ENCODE data around the gene GMFB.

GMFB gene

DNA sequence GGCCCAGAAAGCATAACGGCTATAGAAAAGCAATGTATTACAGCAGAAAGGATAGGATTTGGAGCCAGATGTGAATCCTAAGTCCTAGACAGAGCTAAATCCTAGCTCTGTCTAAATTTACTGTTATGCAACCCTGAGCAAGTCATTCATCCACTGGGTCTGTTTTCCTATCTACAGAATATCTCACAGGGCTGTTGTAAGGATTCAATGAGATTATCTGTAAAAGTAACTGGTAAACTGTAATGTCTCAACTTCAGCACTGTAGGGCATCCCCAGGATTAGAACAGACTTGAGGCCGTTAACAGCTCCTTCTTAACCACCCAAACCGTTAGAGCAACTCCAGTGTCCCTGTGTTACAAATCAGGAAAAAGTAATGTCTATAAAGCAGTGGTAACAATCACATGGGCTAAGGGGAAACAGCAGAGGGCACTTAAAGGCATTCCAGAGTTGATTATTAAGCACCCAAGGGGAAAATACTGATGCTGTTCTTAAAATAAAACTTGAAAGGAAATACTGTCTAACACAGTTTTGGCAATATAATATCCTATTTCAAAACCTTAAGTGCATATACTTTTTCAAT lies 10.1 kb downstream of the GMFB start:
- H3K27ac ChIP-seq (ENCODE audit: low read depth, low read length): no peak overlapping the region
- no peaks in the 10 kb centered on the region for H3K9me3 ChIP-seq (ENCODE audit: insufficient read depth, low read depth, low read length)
- peaks cover 86% of the 10 kb centered on the region for H3K36me3 ChIP-seq (ENCODE audit: insufficient read depth, low read length)
- H3K4me1 ChIP-seq (ENCODE audit: insufficient read depth, low read length): no peaks in the 10 kb centered on the region
- WGBS: 91% methylated on average over 3 of the region's 3 CpGs
- H3K27me3 ChIP-seq (ENCODE audit: insufficient read depth, low read length): no peaks in the 10 kb centered on the region
- no peak overlapping the region for H3K4me3 ChIP-seq (ENCODE audit: low read length)
- H3K9ac ChIP-seq (ENCODE audit: low read depth, low read length): no peak overlapping the region

DNA sequence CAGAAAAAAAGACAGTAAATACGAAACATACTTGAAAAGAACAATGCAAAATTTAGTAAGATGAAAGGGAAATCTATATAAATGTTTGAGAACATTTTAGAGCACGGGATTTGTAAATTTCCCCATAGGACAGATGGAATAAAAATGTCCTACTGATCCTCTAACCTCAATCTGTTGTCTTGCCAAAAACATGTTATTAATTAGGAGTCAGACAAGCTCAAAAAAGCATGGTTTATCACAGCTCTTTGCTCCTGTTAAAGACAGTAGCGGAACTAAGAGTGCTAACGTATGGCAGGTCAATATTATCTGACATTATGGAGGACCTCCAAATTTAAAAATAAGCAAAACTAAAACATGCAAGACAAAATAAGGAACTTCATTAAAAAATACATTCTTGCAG lies 12.9 kb downstream of the GMFB start:
- Histone ChIP-seq H3K4me3 (ENCODE audit: low read length) (no peak overlapping the region), H3K27me3 (ENCODE audit: insufficient read depth, low read length) (no peaks in the 10 kb centered on the region), H3K4me1 (ENCODE audit: insufficient read depth, low read length) (peaks cover 12% of the 10 kb centered on the region; the same call in 1 of the 2 replicates), H3K9ac (ENCODE audit: low read depth, low read length) (no peak overlapping the region; the same call in 1 of the 2 replicates), H3K9me3 (ENCODE audit: insufficient read depth, low read depth, low read length) (no peaks in the 10 kb centered on the region), H3K36me3 (ENCODE audit: insufficient read depth, low read length) (peaks cover 60% of the 10 kb centered on the region), H3K27ac (ENCODE audit: low read depth, low read length) (no peak overlapping the region)
- WGBS: 95% methylated on average over 4 of the region's 4 CpGs

DNA sequence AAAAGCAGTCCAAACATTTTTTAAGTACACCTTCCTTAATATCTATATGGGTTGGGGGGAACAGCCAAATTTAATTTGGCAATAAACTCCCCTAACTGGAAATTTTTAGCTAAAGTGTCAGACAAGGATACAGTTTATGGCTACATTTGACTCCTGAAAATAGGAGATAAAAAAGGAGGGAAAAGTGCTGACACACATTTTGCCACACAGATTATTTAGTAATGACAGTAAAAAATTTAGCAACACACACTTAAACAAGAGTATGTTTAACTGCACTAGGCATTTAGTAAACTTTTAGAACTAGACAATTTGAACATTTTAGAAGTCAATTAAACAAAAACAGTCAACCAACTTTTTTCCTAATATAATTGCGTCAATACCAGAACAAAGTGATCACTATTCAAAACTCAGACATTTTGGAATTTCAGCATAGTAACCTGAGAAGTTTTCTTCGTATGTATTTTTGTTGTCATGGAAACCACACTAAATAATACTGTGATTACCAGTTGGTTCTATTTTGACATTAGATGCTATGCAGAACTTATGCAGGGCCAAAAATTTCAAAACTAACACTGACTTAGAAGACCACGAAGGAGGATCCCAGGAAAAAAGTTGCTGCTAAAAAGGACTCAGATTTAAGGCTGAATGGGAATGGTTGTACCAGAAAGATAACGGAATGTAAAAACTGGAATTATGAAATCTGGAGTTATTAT lies 13.4 kb downstream of the GMFB start:
- Histone ChIP-seq H3K36me3 (ENCODE audit: insufficient read depth, low read length) (peaks cover 54% of the 10 kb centered on the region), H3K4me3 (ENCODE audit: low read length) (no peak overlapping the region), H3K9me3 (ENCODE audit: insufficient read depth, low read depth, low read length) (no peaks in the 10 kb centered on the region), H3K4me1 (ENCODE audit: insufficient read depth, low read length) (peaks cover 12% of the 10 kb centered on the region; the same call in 1 of the 2 replicates), H3K9ac (ENCODE audit: low read depth, low read length) (no peak overlapping the region; the same call in 1 of the 2 replicates), H3K27ac (ENCODE audit: low read depth, low read length) (no peak overlapping the region), H3K27me3 (ENCODE audit: insufficient read depth, low read length) (no peaks in the 10 kb centered on the region)
- 93% methylated on average over 4 of the region's 4 CpGs for WGBS

DNA sequence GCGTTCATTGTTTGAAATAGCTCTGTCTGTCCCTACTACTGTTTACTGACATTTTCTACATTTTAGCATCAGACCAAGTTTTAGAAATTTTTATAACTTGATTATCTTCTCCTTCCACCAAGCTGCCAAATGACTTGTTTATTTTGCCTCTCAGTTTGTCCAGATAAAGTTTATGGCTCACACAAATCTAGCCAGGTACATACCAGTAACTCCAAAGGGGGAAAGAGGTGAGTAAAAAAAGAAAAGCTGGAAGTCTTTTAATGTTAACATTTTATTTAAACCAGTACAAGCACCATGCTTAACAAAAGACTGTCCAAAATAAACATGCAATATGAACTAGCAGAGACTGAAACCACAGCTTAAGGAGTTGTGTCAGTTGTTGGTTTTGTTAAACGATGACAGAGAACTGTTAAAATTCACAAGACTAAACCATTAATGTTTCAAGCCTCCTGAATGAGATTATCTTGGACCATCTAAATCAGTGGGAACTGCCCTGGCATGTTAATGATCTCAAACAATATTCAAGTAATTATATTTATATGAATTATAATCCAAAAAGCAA lies 14.5 kb downstream of the GMFB start:
- peaks cover 44% of the 10 kb centered on the region for H3K36me3 ChIP-seq (ENCODE audit: insufficient read depth, low read length)
- peaks cover 12% of the 10 kb centered on the region; the same call in 1 of the 2 replicates for H3K4me1 ChIP-seq (ENCODE audit: insufficient read depth, low read length)
- H3K27ac ChIP-seq (ENCODE audit: low read depth, low read length): no peak overlapping the region
- H3K27me3 ChIP-seq (ENCODE audit: insufficient read depth, low read length): no peaks in the 10 kb centered on the region
- no peak overlapping the region for H3K4me3 ChIP-seq (ENCODE audit: low read length)
- WGBS: 96% methylated on average over 2 of the region's 2 CpGs
- H3K9me3 ChIP-seq (ENCODE audit: insufficient read depth, low read depth, low read length): no peaks in the 10 kb centered on the region
- H3K9ac ChIP-seq (ENCODE audit: low read depth, low read length): no peak overlapping the region

DNA sequence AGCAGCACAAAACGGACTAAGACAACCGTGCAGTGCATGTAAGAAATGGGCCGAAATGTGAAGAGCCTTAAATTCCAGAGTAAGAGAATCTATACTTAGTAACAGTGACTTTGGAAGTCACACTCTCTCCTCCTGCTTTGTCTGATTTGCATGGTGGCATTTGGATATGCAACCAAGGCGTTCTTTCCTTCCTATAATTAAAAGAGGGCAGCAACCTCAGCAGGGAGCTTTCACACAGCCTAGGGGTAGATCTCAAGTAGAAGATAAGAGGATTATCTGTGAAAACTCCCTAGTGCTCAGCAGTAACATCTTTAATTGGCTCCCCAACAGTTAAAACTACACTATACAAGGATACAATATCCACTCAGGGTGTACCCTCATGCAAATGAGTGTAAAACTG lies 16.5 kb downstream of the GMFB start:
- Histone ChIP-seq H3K9ac (ENCODE audit: low read depth, low read length) (no peak overlapping the region), H3K4me1 (ENCODE audit: insufficient read depth, low read length) (peaks cover 12% of the 10 kb centered on the region; the same call in 1 of the 2 replicates), H3K27ac (ENCODE audit: low read depth, low read length) (no peak overlapping the region), H3K4me3 (ENCODE audit: low read length) (no peak overlapping the region), H3K36me3 (ENCODE audit: insufficient read depth, low read length) (peaks cover 26% of the 10 kb centered on the region), H3K27me3 (ENCODE audit: insufficient read depth, low read length) (no peaks in the 10 kb centered on the region), H3K9me3 (ENCODE audit: insufficient read depth, low read depth, low read length) (peaks cover 10% of the 10 kb centered on the region)
- WGBS: 71% methylated on average over 4 of the region's 4 CpGs

DNA sequence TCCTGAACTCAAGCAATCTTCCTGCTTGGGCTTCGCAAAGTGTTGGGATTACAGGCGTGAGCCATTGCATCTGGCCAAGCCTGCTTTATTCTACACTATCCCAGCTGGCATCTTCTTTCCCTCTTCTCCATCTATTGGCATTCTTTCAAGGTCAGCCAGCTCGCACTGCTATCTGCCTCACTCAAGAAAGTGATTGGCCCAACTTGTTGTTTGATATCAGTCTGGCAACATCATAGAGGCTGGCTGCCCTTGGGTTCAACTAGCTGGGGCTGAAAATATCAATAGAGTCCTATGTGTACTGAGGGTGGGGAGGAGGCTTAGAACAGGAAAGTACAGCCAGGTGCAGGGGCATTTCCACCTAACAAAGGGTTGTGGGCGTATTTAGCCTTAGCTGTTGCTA lies 17.1 kb downstream of the GMFB start:
- H3K36me3 ChIP-seq (ENCODE audit: insufficient read depth, low read length): peaks cover 19% of the 10 kb centered on the region
- WGBS: 92% methylated on average over 4 of the region's 4 CpGs
- H3K9ac ChIP-seq (ENCODE audit: low read depth, low read length): no peak overlapping the region
- H3K9me3 ChIP-seq (ENCODE audit: insufficient read depth, low read depth, low read length): peaks cover 15% of the 10 kb centered on the region
- no peak overlapping the region for H3K4me3 ChIP-seq (ENCODE audit: low read length)
- H3K27me3 ChIP-seq (ENCODE audit: insufficient read depth, low read length): no peaks in the 10 kb centered on the region
- no peak overlapping the region for H3K27ac ChIP-seq (ENCODE audit: low read depth, low read length)
- peaks cover 12% of the 10 kb centered on the region; the same call in 1 of the 2 replicates for H3K4me1 ChIP-seq (ENCODE audit: insufficient read depth, low read length)

- H3K36me3 ChIP-seq (ENCODE audit: insufficient read depth, low read length): peaks cover 10% of the 10 kb centered on the region; the same call in 1 of the 2 replicates
- H3K9ac ChIP-seq (ENCODE audit: low read depth, low read length): no peak overlapping the region
- H3K27me3 ChIP-seq (ENCODE audit: insufficient read depth, low read length): no peaks in the 10 kb centered on the region
- no peak overlapping the region for H3K27ac ChIP-seq (ENCODE audit: low read depth, low read length)
- 97% methylated on average over 3 of the region's 4 CpGs for WGBS
- peaks cover 19% of the 10 kb centered on the region for H3K9me3 ChIP-seq (ENCODE audit: insufficient read depth, low read depth, low read length)
- H3K4me3 ChIP-seq (ENCODE audit: low read length): no peak overlapping the region
- peaks cover 12% of the 10 kb centered on the region; the same call in 1 of the 2 replicates for H3K4me1 ChIP-seq (ENCODE audit: insufficient read depth, low read length)
Measured at GRCh38 chr14:54470701-54471100, 18.1 kb downstream of the GMFB start.

DNA sequence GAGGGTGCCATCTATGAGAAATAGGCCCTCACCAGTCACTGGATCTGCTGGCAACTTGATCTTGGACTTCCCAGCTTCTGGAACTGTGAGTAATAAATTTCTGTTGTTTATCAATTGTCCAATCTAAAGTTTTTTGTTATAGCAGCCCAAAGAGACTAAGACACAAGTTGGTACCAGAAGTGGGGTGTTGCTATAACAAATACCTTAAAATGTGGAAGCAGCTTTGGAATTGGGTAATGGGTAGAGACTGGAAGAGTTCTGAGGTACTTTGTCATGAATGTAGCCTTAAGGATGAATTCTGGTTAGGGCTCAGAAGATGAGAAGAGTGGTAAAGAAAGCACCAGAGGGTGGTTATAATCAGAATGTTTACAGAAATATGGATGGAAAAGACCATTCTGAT lies 21.5 kb downstream of the GMFB start:
- H3K27me3 ChIP-seq (ENCODE audit: insufficient read depth, low read length): no peaks in the 10 kb centered on the region
- no peak overlapping the region for H3K9ac ChIP-seq (ENCODE audit: low read depth, low read length)
- 0 out of 2 replicates have a peak, but pooled peaks cover 2% of the 10 kb centered on the region for H3K36me3 ChIP-seq (ENCODE audit: insufficient read depth, low read length)
- peaks cover 3% of the 10 kb centered on the region; the same call in 1 of the 2 replicates for H3K4me1 ChIP-seq (ENCODE audit: insufficient read depth, low read length)
- H3K27ac ChIP-seq (ENCODE audit: low read depth, low read length): no peak overlapping the region
- H3K9me3 ChIP-seq (ENCODE audit: insufficient read depth, low read depth, low read length): peaks cover 19% of the 10 kb centered on the region
- H3K4me3 ChIP-seq (ENCODE audit: low read length): no peak overlapping the region

DNA sequence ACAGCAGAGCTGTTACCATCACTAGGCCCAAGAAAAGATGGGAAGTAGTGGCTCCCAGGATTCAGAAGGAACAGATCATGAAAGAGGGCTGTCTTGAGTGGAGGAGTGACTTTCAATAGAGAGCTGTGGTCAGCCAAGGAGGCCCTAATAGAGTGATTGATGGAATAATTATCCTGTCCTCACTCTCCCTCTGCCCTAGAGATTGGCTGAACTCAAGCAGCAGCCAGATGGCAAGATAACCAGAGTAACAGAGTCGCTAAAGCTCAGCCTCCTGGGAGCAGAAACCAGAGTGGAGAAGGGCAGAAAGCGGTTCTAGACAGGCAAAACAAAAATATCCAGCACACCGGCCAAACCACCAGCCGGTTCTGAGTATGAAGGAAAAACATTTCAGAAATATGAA lies 23.1 kb downstream of the GMFB start:
- 0 out of 2 replicates have a peak, but pooled peaks cover 2% of the 10 kb centered on the region for H3K36me3 ChIP-seq (ENCODE audit: insufficient read depth, low read length)
- H3K4me3 ChIP-seq (ENCODE audit: low read length): no peak overlapping the region
- 87% methylated on average over 4 of the region's 4 CpGs for WGBS
- no peaks in the 10 kb centered on the region for H3K4me1 ChIP-seq (ENCODE audit: insufficient read depth, low read length)
- H3K9me3 ChIP-seq (ENCODE audit: insufficient read depth, low read depth, low read length): peaks cover 19% of the 10 kb centered on the region
- no peak overlapping the region for H3K27ac ChIP-seq (ENCODE audit: low read depth, low read length)
- no peak overlapping the region for H3K9ac ChIP-seq (ENCODE audit: low read depth, low read length)
- H3K27me3 ChIP-seq (ENCODE audit: insufficient read depth, low read length): no peaks in the 10 kb centered on the region

GRCh38 chr14:54462048-54462447 lies 26.7 kb downstream of the GMFB start:
- 92% methylated on average over 5 of the region's 5 CpGs for WGBS
- no peak overlapping the region for H3K27ac ChIP-seq (ENCODE audit: low read depth, low read length)
- no peaks in the 10 kb centered on the region for H3K36me3 ChIP-seq (ENCODE audit: insufficient read depth, low read length)
- H3K27me3 ChIP-seq (ENCODE audit: insufficient read depth, low read length): no peaks in the 10 kb centered on the region
- H3K4me1 ChIP-seq (ENCODE audit: insufficient read depth, low read length): no peaks in the 10 kb centered on the region
- H3K9me3 ChIP-seq (ENCODE audit: insufficient read depth, low read depth, low read length): peaks cover 18% of the 10 kb centered on the region; the same call in 1 of the 2 replicates
- H3K9ac ChIP-seq (ENCODE audit: low read depth, low read length): no peak overlapping the region
- H3K4me3 ChIP-seq (ENCODE audit: low read length): no peak overlapping the region

GRCh38 chr14:54459106-54459505 lies 29.7 kb downstream of the GMFB start:
- H3K9me3 ChIP-seq (ENCODE audit: insufficient read depth, low read depth, low read length): 0 out of 2 replicates have a peak, but pooled peaks cover 12% of the 10 kb centered on the region
- no peak overlapping the region for H3K4me3 ChIP-seq (ENCODE audit: low read length)
- WGBS: 89% methylated on average over 3 of the region's 3 CpGs
- H3K27me3 ChIP-seq (ENCODE audit: insufficient read depth, low read length): no peaks in the 10 kb centered on the region
- no peak overlapping the region for H3K9ac ChIP-seq (ENCODE audit: low read depth, low read length)
- no peaks in the 10 kb centered on the region for H3K4me1 ChIP-seq (ENCODE audit: insufficient read depth, low read length)
- no peaks in the 10 kb centered on the region for H3K36me3 ChIP-seq (ENCODE audit: insufficient read depth, low read length)
- H3K27ac ChIP-seq (ENCODE audit: low read depth, low read length): no peak overlapping the region
